GM06990 (cell line): ENCODE results near the gene MCF2L.
"Not testable (repeated sequence)": the region's sequence is repeated elsewhere in the genome, so short reads cannot be mapped to it uniquely, and the experiment has no call there.

ENCODE experiments used
- DNase-seq: peaks from one replicate; pipeline ENCODE4 v3.0.0-alpha.2; 2011; ENCODE audit not compliant: insufficient read length; ENCODE audit errors: extremely low read depth
- H3K27me3 ChIP-seq: replicated peaks from 2 replicates; pipeline ENCODE4 v1.6.0; 2011; ENCODE audit warnings: low read length; ENCODE audit not compliant: control insufficient read depth, insufficient read depth
- H3K36me3 ChIP-seq: 2 replicates; pipeline ENCODE4 v1.5.1; 2011; ENCODE audit warnings: low read length; ENCODE audit not compliant: control insufficient read depth, insufficient read depth
- H3K4me3 ChIP-seq: replicated peaks from 2 replicates; pipeline ENCODE4 v1.5.1; 2011; ENCODE audit warnings: low read depth, mild to moderate bottlenecking, control low read depth, low read length
- CTCF ChIP-seq: IDR thresholded peaks from 2 replicates; pipeline ENCODE4 v1.5.1; 2011; ENCODE audit warnings: low read length, control low read depth, mild to moderate bottlenecking, inconsistent platforms; ENCODE audit not compliant: insufficient read depth, poor library complexity, severe bottlenecking

Gene MCF2L

GRCh38 chr13:113027095-113027494, 58.1 kb downstream of the MCF2L start:
- Histone ChIP-seq H3K4me3 (no peak overlapping the region), H3K27me3 (peaks cover 2% of the 10 kb centered on the region; the same call in 1 of the 2 replicates), H3K36me3 (no peaks in the 10 kb centered on the region)
- TF ChIP-seq CTCF: no peak
- no peak for DNase-seq

GRCh38 chr13:113027566-113027965, 58.6 kb downstream of the MCF2L start:
- Histone ChIP-seq H3K36me3 (no peaks in the 10 kb centered on the region), H3K4me3 (no peak overlapping the region), H3K27me3 (peaks cover 2% of the 10 kb centered on the region; the same call in 1 of the 2 replicates)
- TF ChIP-seq CTCF: no peak
- DNase-seq: no peak

- H3K36me3 ChIP-seq: no peaks in the 10 kb centered on the region
- peaks cover 2% of the 10 kb centered on the region; the same call in 1 of the 2 replicates for H3K27me3 ChIP-seq
- no peak for TF ChIP-seq CTCF
- H3K4me3 ChIP-seq: no peak overlapping the region
- DNase-seq: no peak
Measured at GRCh38 chr13:113028336-113029060, 59.5 kb downstream of the MCF2L start.

- no peaks in the 10 kb centered on the region for H3K36me3 ChIP-seq
- no peak for TF ChIP-seq CTCF
- no peak overlapping the region for H3K4me3 ChIP-seq
- no peak for DNase-seq
- peaks cover 2% of the 10 kb centered on the region; the same call in 1 of the 2 replicates for H3K27me3 ChIP-seq
Measured at GRCh38 chr13:113029061-113029445, 60.0 kb downstream of the MCF2L start.

GRCh38 chr13:113029487-113030258, 60.7 kb downstream of the MCF2L start:
- peak; percentile 88 for TF ChIP-seq CTCF
- peak; percentile 38 for DNase-seq
- peaks cover 2% of the 10 kb centered on the region; the same call in 1 of the 2 replicates for H3K27me3 ChIP-seq
- no peaks in the 10 kb centered on the region for H3K36me3 ChIP-seq
- H3K4me3 ChIP-seq: no peak overlapping the region

- DNase-seq, H3K27me3 ChIP-seq, H3K4me3 ChIP-seq, H3K36me3 ChIP-seq: not testable (repeated sequence)
Measured at GRCh38 chr13:113030259-113030640, 61.2 kb downstream of the MCF2L start.
